Natural killer cell (primary cell): ENCODE data around the gene ARL3. TPM values are rescaled to one million over a fixed set of nuclear protein-coding genes. Genes with fewer than 3 reads are reported as not detected.

Experiments used
- ATAC-seq, 3 donors: fragments of 150-1000 bp in 2 of 3; fragments of 200-7000 bp in 1 of 3; cut with Tn5 transposase; 1 replicate in 1 of 3; 2 replicates in 2 of 3; pipeline ENCODE4 v1.10.0; 2021; ENCODE audit warnings: mild to moderate bottlenecking in 2 of 3, moderate library complexity in 2 of 3
- DNase-seq, 2 donors: peaks; one replicate each; pipeline versions ENCODE4 v3.0.0 to v3.0.0-alpha.2; 2013 to 2021; ENCODE audit warnings: mixed read lengths in 1 of 2
- H3K27ac ChIP-seq: one replicate; pipeline ENCODE4 v1.5.1; 2013; ENCODE audit warnings: mild to moderate bottlenecking, low read length
- H3K27me3 ChIP-seq: one replicate; pipeline ENCODE4 v1.6.1; 2013; ENCODE audit warnings: low read length; ENCODE audit not compliant: control insufficient read depth, insufficient read depth
- H3K36me3 ChIP-seq: one replicate; pipeline ENCODE4 v1.6.1; 2013; ENCODE audit warnings: low read length; ENCODE audit not compliant: control insufficient read depth, insufficient read depth
- H3K4me1 ChIP-seq: one replicate; pipeline ENCODE4 v1.6.1; 2013; ENCODE audit warnings: low read length; ENCODE audit not compliant: control insufficient read depth, insufficient read depth
- H3K4me3 ChIP-seq: one replicate; pipeline ENCODE4 v1.5.1; 2013; ENCODE audit warnings: low read length
- H3K9me3 ChIP-seq: one replicate; pipeline ENCODE4 v1.6.1; 2013; ENCODE audit warnings: low read length; ENCODE audit not compliant: control insufficient read depth, insufficient read depth
- H3K27ac Mint-ChIP-seq, 2 donors: one replicate each; pipeline ENCODE4 v1.8.0; 2022; ENCODE audit warnings: mild to moderate bottlenecking in 2 of 2, mixed read lengths in 2 of 2, moderate library complexity in 1 of 2
- H3K27me3 Mint-ChIP-seq, 2 donors: one replicate each; pipeline ENCODE4 v1.8.0; 2022; ENCODE audit warnings: low read depth in 2 of 2, mixed read lengths in 2 of 2
- H3K36me3 Mint-ChIP-seq: one replicate; pipeline ENCODE4 v1.8.0; 2022; ENCODE audit warnings: mixed read lengths
- H3K4me1 Mint-ChIP-seq, 2 donors: one replicate each; pipeline ENCODE4 v1.8.0; 2022; ENCODE audit warnings: mixed read lengths in 2 of 2
- H3K4me3 Mint-ChIP-seq: one replicate; pipeline ENCODE4 v1.8.0; 2022; ENCODE audit warnings: mild to moderate bottlenecking, moderate library complexity, mixed read lengths
- H3K9me3 Mint-ChIP-seq, 2 donors: one replicate each; pipeline ENCODE4 v1.8.0; 2022; ENCODE audit warnings: mixed read lengths in 2 of 2
- WGBS: methylation state at CpG from one replicate; pipeline ENCODE4 v1.1.7; 2013; ENCODE audit warnings: missing lambda C conversion rate; ENCODE audit not compliant: insufficient coverage; 5-methylcytosine and 5-hydroxymethylcytosine counted together
- intact Hi-C: fragments of 100-400 bp; cut with micrococcal nuclease; formaldehyde crosslinking; loops from one replicate; pipeline ENCODE4 v1.14.2; 2022
- total RNA-seq, 4 donors: library from RNA; stranded (reverse); fragments of 120-200 nt in 1 of 4; gene quantifications; one replicate each; pipeline versions ENCODE4 v1.2.3 to v1.2.4, GENCODE V29; 2013 to 2022
- TF ChIP-seq, protein P1 (sequence below): fragments of 200-600 bp; IDR thresholded peaks from one replicate; pipeline ENCODE4 v1.8.0; 2022; ENCODE audit warnings: antibody characterized with exemption

Gene ARL3
- total RNA-seq, 3 donors from 2014 or later (not counting 1 experiment from before 2014, with no cell fraction given) = 1.4 to 1.7 (median 1.5) TPM

- no peaks in the 10 kb centered on the region for H3K27me3 Mint-ChIP-seq
- no peak for DNase-seq
- Histone ChIP-seq H3K4me3 (no peak overlapping the region), H3K9me3 (no peaks in the 10 kb centered on the region), H3K27me3 (no peaks in the 10 kb centered on the region), H3K36me3 (no peaks in the 10 kb centered on the region), H3K4me1 (peaks cover 15% of the 10 kb centered on the region), H3K27ac (no peak overlapping the region)
- no peaks in the 10 kb centered on the region for H3K36me3 Mint-ChIP-seq
- H3K27ac Mint-ChIP-seq = peak overlapping the region in 1 of 2 donors; percentile 19
- intact Hi-C loops = no loop called here
- 71% methylated on average over 2 of the region's 2 CpGs for WGBS
- TF ChIP-seq, protein P1, sequence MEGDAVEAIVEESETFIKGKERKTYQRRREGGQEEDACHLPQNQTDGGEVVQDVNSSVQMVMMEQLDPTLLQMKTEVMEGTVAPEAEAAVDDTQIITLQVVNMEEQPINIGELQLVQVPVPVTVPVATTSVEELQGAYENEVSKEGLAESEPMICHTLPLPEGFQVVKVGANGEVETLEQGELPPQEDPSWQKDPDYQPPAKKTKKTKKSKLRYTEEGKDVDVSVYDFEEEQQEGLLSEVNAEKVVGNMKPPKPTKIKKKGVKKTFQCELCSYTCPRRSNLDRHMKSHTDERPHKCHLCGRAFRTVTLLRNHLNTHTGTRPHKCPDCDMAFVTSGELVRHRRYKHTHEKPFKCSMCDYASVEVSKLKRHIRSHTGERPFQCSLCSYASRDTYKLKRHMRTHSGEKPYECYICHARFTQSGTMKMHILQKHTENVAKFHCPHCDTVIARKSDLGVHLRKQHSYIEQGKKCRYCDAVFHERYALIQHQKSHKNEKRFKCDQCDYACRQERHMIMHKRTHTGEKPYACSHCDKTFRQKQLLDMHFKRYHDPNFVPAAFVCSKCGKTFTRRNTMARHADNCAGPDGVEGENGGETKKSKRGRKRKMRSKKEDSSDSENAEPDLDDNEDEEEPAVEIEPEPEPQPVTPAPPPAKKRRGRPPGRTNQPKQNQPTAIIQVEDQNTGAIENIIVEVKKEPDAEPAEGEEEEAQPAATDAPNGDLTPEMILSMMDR = no peak
- ATAC-seq = no peak
- no peak overlapping the region for H3K4me3 Mint-ChIP-seq
- H3K9me3 Mint-ChIP-seq = no peaks in the 10 kb centered on the region
- peaks cover 13 to 15% of the 10 kb centered on the region in 2 donors for H3K4me1 Mint-ChIP-seq
These were observed 74.7 kb downstream of the ARL3 start for GRCh38 chr10:102639537-102639936.

DNA sequence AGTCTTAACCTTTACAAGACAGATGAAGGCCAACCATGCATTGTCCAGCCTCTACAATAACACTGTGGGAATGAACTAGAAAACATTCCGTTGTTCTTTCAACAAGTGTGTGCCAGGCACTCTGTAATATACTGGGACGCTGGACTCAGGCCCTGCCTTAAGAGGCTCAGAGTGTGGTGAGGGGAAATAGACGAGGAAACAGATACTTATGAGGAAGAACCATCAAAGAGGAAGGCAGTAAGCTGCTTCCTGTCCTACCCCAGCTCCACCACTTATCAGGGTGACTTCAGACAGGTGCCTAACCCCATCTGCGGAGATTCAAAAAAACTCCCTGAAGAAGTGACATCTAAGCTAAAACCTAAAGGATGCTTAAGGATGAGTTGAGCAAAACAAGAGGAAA is 78.8 kb downstream of the ARL3 start:
- Mint-ChIP-seq H3K36me3 (no peaks in the 10 kb centered on the region), H3K9me3 (no peaks in the 10 kb centered on the region), H3K27me3 (no peaks in the 10 kb centered on the region), H3K4me1 (peaks cover 6 to 14% of the 10 kb centered on the region in 2 donors), H3K4me3 (no peak overlapping the region), H3K27ac (peak overlapping the region; percentile 32 to 60)
- Histone ChIP-seq H3K9me3 (no peaks in the 10 kb centered on the region), H3K27me3 (no peaks in the 10 kb centered on the region), H3K27ac (no peak overlapping the region), H3K4me3 (no peak overlapping the region), H3K4me1 (peaks cover 19% of the 10 kb centered on the region), H3K36me3 (peaks cover 2% of the 10 kb centered on the region)
- DNase-seq (peak in 1 of 2 donors; percentile 69), ATAC-seq (peak in 2 of 3 donors; percentile 29 to 67)
- intact Hi-C loops = no loop called here
- 11% methylated on average over 3 of the region's 4 CpGs for WGBS
- TF ChIP-seq, protein P1 = no peak

GRCh38 chr10:102634686-102635085 is 79.5 kb downstream of the ARL3 start:
- TF ChIP-seq, protein P1 = no peak
- no peak overlapping the region for H3K27ac Mint-ChIP-seq
- Histone ChIP-seq H3K27ac (no peak overlapping the region), H3K4me3 (no peak overlapping the region), H3K4me1 (peaks cover 19% of the 10 kb centered on the region), H3K36me3 (peaks cover 6% of the 10 kb centered on the region), H3K9me3 (no peaks in the 10 kb centered on the region), H3K27me3 (no peaks in the 10 kb centered on the region)
- H3K4me1 Mint-ChIP-seq = peaks cover 6 to 14% of the 10 kb centered on the region in 2 donors
- H3K4me3 Mint-ChIP-seq = no peak overlapping the region
- DNase-seq (no peak), ATAC-seq (no peak)
- no peaks in the 10 kb centered on the region for H3K9me3 Mint-ChIP-seq
- H3K36me3 Mint-ChIP-seq = no peaks in the 10 kb centered on the region
- intact Hi-C loops = no loop called here
- 75% methylated on average over 3 of the region's 4 CpGs for WGBS
- no peaks in the 10 kb centered on the region for H3K27me3 Mint-ChIP-seq

DNA sequence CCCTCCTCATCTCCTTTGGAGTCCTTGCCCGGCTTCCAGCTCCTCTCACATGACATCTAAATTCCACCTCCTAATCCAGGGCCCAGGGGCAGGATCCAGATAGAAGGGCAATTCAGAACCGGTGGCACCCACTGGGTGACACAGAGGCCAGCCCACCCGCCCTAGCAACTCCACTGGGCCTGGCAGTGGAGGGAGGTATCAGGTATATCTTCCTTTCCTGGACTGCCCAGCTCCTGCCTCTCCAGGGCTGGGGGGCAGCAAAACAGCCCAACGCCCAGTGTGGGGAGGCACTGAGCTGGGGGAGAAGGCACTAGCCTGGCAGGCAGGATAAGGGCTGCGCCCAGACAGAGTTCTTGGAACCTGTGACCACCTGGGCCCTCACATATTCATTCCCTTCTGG is 80.3 kb downstream of the ARL3 start:
- Mint-ChIP-seq H3K36me3 (no peaks in the 10 kb centered on the region), H3K27ac (peak overlapping the region in 1 of 2 donors; percentile 49), H3K9me3 (no peaks in the 10 kb centered on the region), H3K4me3 (no peak overlapping the region), H3K4me1 (peaks cover 6 to 14% of the 10 kb centered on the region in 2 donors), H3K27me3 (no peaks in the 10 kb centered on the region)
- peaks cover 6% of the 10 kb centered on the region for H3K36me3 ChIP-seq
- no peaks in the 10 kb centered on the region for H3K9me3 ChIP-seq
- no peak overlapping the region for H3K4me3 ChIP-seq
- ATAC-seq (no peak), DNase-seq (no peak)
- intact Hi-C loops = no loop called here
- H3K27ac ChIP-seq = no peak overlapping the region
- peaks cover 19% of the 10 kb centered on the region for H3K4me1 ChIP-seq
- 96% methylated on average over 5 of the region's 5 CpGs for WGBS
- H3K27me3 ChIP-seq = no peaks in the 10 kb centered on the region
- TF ChIP-seq, protein P1 = no peak
